ENCODE measurements around the gene SOX9.

SOX9 gene

GRCh38 chr17:72152387-72152929 is 31.6 kb downstream of the SOX9 start:
- no peaks in the 10 kb centered on the region for H3K9me3 ChIP-seq (ENCODE audit: control insufficient read depth, low read length)
- H3K27me3 ChIP-seq (ENCODE audit: control insufficient read depth, insufficient read depth, low read length) = no peaks in the 10 kb centered on the region
- H3K4me1 ChIP-seq (ENCODE audit: control insufficient read depth, insufficient read depth, low read length) = peaks cover 19% of the 10 kb centered on the region
- H3K36me3 ChIP-seq (ENCODE audit: control insufficient read depth, insufficient read depth, low read length) = no peaks in the 10 kb centered on the region
- H3K4me3 ChIP-seq (ENCODE audit: low read length) = no peak overlapping the region
- no peak overlapping the region for H3K9ac ChIP-seq (ENCODE audit: low read length)

GRCh38 chr17:72158895-72159885 is 38.4 kb downstream of the SOX9 start:
- Histone ChIP-seq H3K36me3 (ENCODE audit: control insufficient read depth, insufficient read depth, low read length) (no peaks in the 10 kb centered on the region), H3K9ac (ENCODE audit: low read length) (no peak overlapping the region), H3K9me3 (ENCODE audit: control insufficient read depth, low read length) (no peaks in the 10 kb centered on the region), H3K27me3 (ENCODE audit: control insufficient read depth, insufficient read depth, low read length) (no peaks in the 10 kb centered on the region), H3K4me3 (ENCODE audit: low read length) (no peak overlapping the region), H3K4me1 (ENCODE audit: control insufficient read depth, insufficient read depth, low read length) (peaks cover 15% of the 10 kb centered on the region)

GRCh38 chr17:72162569-72162968 is 41.7 kb downstream of the SOX9 start:
- H3K4me3 ChIP-seq (ENCODE audit: low read length) = no peak overlapping the region
- no peaks in the 10 kb centered on the region for H3K36me3 ChIP-seq (ENCODE audit: control insufficient read depth, insufficient read depth, low read length)
- no peaks in the 10 kb centered on the region for H3K27me3 ChIP-seq (ENCODE audit: control insufficient read depth, insufficient read depth, low read length)
- peaks cover 15% of the 10 kb centered on the region for H3K4me1 ChIP-seq (ENCODE audit: control insufficient read depth, insufficient read depth, low read length)
- no peaks in the 10 kb centered on the region for H3K9me3 ChIP-seq (ENCODE audit: control insufficient read depth, low read length)
- H3K9ac ChIP-seq (ENCODE audit: low read length) = no peak overlapping the region

GRCh38 chr17:72163474-72163873 is 42.7 kb downstream of the SOX9 start:
- no peak overlapping the region for H3K9ac ChIP-seq (ENCODE audit: low read length)
- peaks cover 13% of the 10 kb centered on the region for H3K4me1 ChIP-seq (ENCODE audit: control insufficient read depth, insufficient read depth, low read length)
- H3K9me3 ChIP-seq (ENCODE audit: control insufficient read depth, low read length) = no peaks in the 10 kb centered on the region

DNA sequence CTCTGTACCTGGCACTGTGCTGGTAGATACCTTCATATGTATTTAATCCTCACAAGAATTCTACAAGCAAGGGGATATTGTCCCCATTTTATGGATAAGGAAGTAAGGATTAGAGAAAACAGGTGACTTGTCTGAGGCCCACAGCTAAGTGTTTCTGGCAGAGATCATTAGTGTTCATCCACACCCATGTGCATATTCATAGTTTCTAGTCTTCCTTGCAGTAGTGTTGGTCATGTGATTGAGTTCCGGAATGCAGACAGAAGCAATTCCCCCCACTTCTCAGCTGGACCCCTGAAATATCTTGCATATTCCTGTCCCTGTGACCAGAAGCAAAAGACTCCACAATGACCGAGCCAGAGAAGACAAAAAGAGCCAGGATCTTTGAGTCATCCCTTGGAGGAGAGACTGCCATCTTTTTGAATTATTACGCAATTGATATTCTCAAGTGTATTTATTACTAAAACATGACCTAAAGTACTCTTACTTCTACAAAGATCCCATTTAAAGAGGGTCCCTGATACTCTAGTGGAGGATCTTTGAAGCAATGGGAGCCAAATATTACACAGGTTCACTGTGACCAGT is 43.4 kb downstream of the SOX9 start:
- H3K36me3 ChIP-seq (ENCODE audit: control insufficient read depth, insufficient read depth, low read length) = no peaks in the 10 kb centered on the region

More at GRCh38 chr17:72163474-72163873, 42.7 kb downstream of the SOX9 start:
- H3K36me3 ChIP-seq (ENCODE audit: control insufficient read depth, insufficient read depth, low read length) = no peaks in the 10 kb centered on the region
- H3K4me3 ChIP-seq (ENCODE audit: low read length) = no peak overlapping the region
- H3K27me3 ChIP-seq (ENCODE audit: control insufficient read depth, insufficient read depth, low read length) = no peaks in the 10 kb centered on the region

DNA sequence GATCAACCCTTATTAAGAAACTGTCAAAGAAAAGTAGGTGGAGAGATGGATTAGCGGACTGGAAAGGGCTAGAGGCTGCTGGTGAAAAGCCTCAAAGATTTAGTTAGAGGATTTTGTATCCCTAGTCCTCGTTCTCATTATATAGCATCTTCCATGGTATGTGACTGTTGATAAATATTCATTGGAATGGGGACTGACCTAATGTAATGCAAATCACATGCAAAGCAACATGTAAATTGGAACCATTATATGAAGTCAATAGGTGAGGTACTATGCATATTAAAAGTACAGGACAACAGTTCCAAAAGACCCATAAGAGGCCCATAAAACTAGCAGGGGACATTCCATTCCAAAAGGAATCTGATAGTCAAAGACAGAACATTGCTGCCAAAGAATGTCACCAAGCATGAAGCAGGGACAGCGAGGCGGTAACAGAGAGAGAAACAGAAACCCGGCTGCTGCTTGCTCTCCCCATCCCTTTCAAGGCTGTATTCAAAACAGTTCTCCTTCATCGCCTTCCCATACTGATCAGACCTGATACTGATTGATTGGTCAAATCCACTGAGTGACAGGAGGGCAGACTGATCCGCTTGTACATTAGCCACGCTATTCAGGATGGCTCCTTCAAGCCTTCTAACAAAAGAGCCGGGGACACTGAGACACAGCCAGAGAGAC is 44.5 kb downstream of the SOX9 start:
- no peaks in the 10 kb centered on the region for H3K27me3 ChIP-seq (ENCODE audit: control insufficient read depth, insufficient read depth, low read length)
- no peaks in the 10 kb centered on the region for H3K4me1 ChIP-seq (ENCODE audit: control insufficient read depth, insufficient read depth, low read length)
- H3K9me3 ChIP-seq (ENCODE audit: control insufficient read depth, low read length) = no peaks in the 10 kb centered on the region
- no peak overlapping the region for H3K4me3 ChIP-seq (ENCODE audit: low read length)
- no peaks in the 10 kb centered on the region for H3K36me3 ChIP-seq (ENCODE audit: control insufficient read depth, insufficient read depth, low read length)
- H3K9ac ChIP-seq (ENCODE audit: low read length) = no peak overlapping the region

More for the DNA sequence above, 43.4 kb downstream of the SOX9 start:
- Histone ChIP-seq H3K27me3 (ENCODE audit: control insufficient read depth, insufficient read depth, low read length) (no peaks in the 10 kb centered on the region), H3K9ac (ENCODE audit: low read length) (no peak overlapping the region), H3K4me1 (ENCODE audit: control insufficient read depth, insufficient read depth, low read length) (peaks cover 5% of the 10 kb centered on the region), H3K4me3 (ENCODE audit: low read length) (no peak overlapping the region), H3K9me3 (ENCODE audit: control insufficient read depth, low read length) (no peaks in the 10 kb centered on the region)

- no peaks in the 10 kb centered on the region for H3K36me3 ChIP-seq (ENCODE audit: control insufficient read depth, insufficient read depth, low read length)
- H3K4me3 ChIP-seq (ENCODE audit: low read length) = no peak overlapping the region
- H3K9ac ChIP-seq (ENCODE audit: low read length) = no peak overlapping the region
- no peaks in the 10 kb centered on the region for H3K9me3 ChIP-seq (ENCODE audit: control insufficient read depth, low read length)
- no peaks in the 10 kb centered on the region for H3K27me3 ChIP-seq (ENCODE audit: control insufficient read depth, insufficient read depth, low read length)
- no peaks in the 10 kb centered on the region for H3K4me1 ChIP-seq (ENCODE audit: control insufficient read depth, insufficient read depth, low read length)
Observed at GRCh38 chr17:72165867-72166439, 45.1 kb downstream of the SOX9 start.

DNA sequence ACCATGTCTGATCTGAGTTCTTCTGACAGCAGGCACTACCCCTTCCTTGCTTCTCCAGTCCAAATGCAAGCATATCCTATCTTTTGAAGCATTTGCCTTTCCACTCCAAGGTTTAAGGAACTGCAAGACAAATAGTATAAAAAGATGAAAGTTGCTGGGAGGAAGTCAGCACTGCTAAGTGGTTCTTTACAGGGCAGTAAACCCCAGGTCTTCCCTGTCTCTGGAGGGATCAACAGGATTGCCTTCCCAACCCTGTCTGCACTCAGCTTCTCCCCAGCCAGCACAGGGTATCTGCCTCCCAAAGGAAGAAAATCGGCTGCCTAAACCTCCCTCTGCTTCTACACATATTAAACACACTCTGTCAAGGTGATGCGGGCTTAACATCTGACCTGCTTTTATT is 46.8 kb downstream of the SOX9 start:
- H3K4me3 ChIP-seq (ENCODE audit: low read length) = no peak overlapping the region
- no peaks in the 10 kb centered on the region for H3K27me3 ChIP-seq (ENCODE audit: control insufficient read depth, insufficient read depth, low read length)
- H3K9me3 ChIP-seq (ENCODE audit: control insufficient read depth, low read length) = no peaks in the 10 kb centered on the region
- no peaks in the 10 kb centered on the region for H3K4me1 ChIP-seq (ENCODE audit: control insufficient read depth, insufficient read depth, low read length)
- no peaks in the 10 kb centered on the region for H3K36me3 ChIP-seq (ENCODE audit: control insufficient read depth, insufficient read depth, low read length)
- no peak overlapping the region for H3K9ac ChIP-seq (ENCODE audit: low read length)

DNA sequence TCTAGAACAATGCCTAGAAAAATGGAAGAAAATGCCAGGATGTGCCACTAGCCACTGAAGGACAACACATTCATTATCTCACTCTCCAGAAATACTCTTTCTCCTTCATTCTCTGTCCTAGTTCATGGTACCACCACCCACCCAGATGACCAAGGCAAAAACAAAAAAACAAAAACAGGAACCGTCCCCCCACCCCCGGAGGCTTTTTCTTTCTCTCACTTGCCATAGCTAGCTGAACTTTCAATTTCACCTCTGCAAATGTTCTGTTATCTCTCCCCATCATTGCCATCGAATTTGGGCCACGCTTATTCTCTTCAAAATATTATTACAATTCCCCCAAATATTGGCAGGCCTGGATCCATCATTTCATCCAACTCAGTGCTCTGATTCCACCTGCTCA is 49.0 kb downstream of the SOX9 start:
- H3K9ac ChIP-seq (ENCODE audit: low read length) = no peak overlapping the region
- H3K4me1 ChIP-seq (ENCODE audit: control insufficient read depth, insufficient read depth, low read length) = peaks cover 9% of the 10 kb centered on the region
- no peaks in the 10 kb centered on the region for H3K36me3 ChIP-seq (ENCODE audit: control insufficient read depth, insufficient read depth, low read length)
- no peaks in the 10 kb centered on the region for H3K27me3 ChIP-seq (ENCODE audit: control insufficient read depth, insufficient read depth, low read length)
- no peak overlapping the region for H3K4me3 ChIP-seq (ENCODE audit: low read length)
- no peaks in the 10 kb centered on the region for H3K9me3 ChIP-seq (ENCODE audit: control insufficient read depth, low read length)

DNA sequence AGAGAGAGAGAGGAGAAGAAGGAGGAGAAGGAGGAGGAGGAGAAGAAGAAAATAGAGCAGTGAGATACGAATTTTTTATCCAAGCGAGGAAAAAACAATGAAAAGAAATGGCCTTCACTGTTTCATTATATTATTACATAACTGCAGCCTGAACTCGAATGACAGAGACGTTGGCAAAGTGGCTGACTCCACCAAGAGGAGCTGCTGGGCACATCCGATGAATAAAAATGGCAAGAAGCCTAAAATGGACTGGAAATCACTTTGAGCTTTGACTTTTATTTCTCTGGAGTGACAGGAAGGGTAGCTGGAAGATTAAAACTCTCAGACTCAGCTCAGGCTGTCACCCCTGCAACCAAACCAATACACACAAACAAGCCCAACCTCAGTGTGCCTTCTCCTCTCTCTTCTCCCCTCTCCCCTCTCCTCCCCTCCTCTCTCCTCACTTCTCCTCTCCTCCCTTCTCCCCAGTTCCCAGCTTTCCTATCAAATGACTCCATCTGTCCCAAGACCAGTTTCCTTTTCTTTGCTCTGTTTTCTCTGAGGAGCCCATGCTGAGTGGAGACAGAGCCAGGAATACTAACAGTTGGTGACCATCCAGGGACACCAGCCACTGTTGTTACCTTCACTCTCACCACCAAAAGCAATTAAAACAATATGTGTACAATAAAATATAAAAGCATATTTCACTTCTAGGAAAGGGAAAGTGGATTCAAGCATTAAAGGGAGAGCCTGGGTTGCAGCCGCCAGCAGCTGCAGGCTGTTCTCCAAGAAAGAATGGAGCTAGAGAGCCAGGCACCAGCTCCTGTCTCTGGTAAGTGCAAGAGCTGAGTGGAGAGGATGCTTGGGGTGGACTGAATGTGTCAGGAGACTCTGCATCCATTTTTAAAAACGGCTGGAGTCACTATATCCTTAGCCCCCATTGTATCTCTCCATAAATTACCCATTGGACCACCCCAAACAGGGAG is 51.2 kb downstream of the SOX9 start:
- H3K27me3 ChIP-seq (ENCODE audit: control insufficient read depth, insufficient read depth, low read length) = no peaks in the 10 kb centered on the region
- H3K36me3 ChIP-seq (ENCODE audit: control insufficient read depth, insufficient read depth, low read length) = no peaks in the 10 kb centered on the region
- no peaks in the 10 kb centered on the region for H3K9me3 ChIP-seq (ENCODE audit: control insufficient read depth, low read length)
- no peak overlapping the region for H3K4me3 ChIP-seq (ENCODE audit: low read length)
- H3K9ac ChIP-seq (ENCODE audit: low read length) = no peak overlapping the region
- peaks cover 28% of the 10 kb centered on the region for H3K4me1 ChIP-seq (ENCODE audit: control insufficient read depth, insufficient read depth, low read length)
